A549 treated with AZD9567 at 1 μM for 4 hours (cell line): ENCODE data around the gene LRRC25. TPM values are rescaled to one million over a fixed set of nuclear protein-coding genes. Genes with fewer than 3 reads are reported as not detected.

Experiments
- total RNA-seq: library from RNA; stranded (reverse); fragments of 200-300 nt; extraction: Qiagen RNA extraction; gene quantifications from 5 replicates; pipeline ENCODE4 v1.2.3, GENCODE V29; 2022; ENCODE audit not compliant: insufficient read depth

LRRC25 gene
- total RNA-seq = 0.03 TPM in 1 of 5 replicates, not detected in the others

DNA sequence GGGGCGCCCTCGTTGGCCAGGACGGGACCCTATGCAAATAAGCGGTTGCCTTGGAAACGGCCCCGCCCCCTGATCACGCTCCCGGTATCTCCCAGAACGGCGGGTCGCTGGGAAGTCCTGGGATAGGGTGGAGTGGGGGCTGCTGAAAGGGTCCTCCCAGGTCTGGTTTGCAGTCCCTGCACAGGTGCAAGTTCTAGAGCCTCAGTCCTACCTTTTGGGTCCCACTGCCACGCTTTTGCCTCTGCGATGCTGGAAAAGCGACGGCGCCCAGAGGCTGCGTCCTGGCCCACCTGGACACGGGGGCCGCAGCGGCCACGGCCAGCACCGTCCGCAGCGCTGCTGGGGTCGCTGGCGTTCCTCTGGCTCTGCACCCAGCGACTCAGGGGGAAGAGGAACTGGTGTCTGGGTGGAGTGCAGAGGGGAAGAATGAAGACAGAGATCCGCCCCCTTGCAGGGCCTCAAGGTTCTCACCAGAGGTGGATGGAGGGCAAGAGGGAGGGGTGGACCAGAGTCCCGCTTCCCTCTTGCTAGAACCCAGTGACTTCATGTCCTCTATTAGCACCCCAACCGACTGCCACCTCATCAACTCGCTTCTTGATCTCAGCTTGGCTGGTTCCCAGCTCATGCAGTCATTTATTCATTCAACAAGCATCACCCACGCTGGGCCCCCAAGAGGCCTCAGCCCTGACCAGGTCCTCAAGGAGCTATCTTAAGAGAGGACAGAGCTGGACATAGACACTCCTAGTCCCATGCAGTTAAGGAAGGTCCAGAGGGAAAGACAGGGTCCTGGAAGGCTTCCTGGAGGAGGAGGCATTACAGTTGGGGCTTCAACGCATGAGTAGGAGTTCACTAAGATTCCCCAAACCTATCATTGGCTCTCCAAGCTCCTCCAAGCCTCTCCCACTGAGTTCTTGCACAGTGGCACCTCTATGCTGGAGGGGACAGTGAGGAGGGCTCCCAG, at the start of gene LRRC25:
Gene LRRC25, minus strand, starts transcription at position 381 of the 961 bp plus-strand sequence. CDS start 659 bp downstream, outside the sequence.

DNA sequence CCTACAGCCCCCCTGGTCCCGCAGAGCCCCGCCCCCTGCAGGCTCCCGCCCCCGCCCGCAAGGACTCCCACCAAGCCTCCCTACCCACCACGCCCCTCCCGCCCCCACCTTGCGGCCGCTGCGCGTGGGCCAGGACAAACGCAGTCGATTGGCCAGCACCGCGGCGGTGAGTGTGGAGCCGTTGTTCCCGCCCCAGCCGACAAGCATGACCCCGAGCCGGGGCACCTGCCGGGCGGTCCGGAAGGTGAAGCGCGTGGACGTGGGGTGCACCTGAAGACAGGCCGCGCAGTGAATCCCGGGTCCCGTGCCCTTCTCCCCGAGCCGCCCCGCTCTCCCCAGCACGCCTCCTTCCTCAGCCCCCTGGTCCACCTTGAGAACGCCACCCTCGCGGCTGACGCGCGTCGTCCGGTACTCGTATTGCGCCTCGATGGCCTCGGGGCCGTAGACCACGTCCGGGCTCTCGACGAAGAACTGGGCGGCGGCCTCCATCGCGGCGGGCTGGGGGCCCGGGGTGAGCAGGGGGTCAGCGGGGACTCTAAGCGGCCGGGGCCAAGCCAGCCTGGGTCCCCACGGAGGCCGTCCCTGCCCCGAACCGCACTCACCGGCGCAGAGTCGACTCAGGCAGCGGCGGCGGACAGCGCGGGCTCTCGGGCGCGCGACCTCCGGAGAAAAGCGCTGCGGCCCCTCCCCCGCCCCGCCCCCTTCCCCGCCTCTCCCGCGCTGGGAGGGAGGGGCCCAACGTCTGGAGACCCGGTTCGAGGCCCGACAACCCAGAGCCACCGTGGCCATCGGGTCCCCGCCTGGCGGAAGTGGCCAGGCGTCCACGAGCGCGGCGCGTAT, 40.3 kb upstream of the LRRC25 start, which contains the start of gene ISYNA1:
Gene ISYNA1, minus strand, starts transcription at position 643 of the 840 bp plus-strand sequence. Its CDS starts 154 bp downstream, at position 489.

DNA sequence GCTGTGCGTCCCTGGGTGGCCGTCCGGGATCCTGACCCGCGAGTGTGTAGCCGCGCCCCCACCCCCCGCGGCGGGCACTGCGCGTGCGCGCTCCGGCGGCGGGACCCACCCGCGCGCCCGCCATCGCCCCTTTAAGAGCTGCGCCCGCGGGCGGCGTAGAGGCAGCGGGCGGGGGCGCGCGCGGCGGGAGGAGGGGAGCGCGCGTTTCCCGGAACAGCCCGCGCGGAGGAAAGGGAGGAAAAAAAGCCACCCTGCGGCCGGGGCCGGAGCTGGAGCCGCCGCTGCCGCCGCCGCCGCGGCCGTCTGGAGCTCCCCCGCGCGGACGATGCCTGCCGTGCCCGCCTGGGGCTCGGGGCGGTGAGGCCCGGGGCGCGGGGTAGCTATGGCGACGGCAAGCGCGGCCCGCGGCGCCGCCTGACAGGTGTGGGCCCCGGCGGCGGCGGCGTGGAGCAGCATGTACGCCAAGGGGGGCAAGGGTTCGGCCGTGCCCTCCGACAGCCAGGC, 21.8 kb upstream of the LRRC25 start, which contains the start of gene SSBP4:
Gene SSBP4, plus strand, starts transcription at position 204 of the 504 bp plus-strand sequence. Its CDS starts 251 bp downstream, at position 455.

GRCh38 chr19:18385675-18386542, 11.5 kb downstream of the LRRC25 start, which contains the start of gene GDF15:
GDF15 (plus strand) TSS chr19:18386158; CDS start chr19:18386190, 32 bp downstream.

Other genes starting within 250 kb of the LRRC25 start
- gene PIK3R2, start 244.5 kb downstream of the LRRC25 start, total RNA-seq = 9.9 to 15.0 TPM (median 12.4 TPM) in 5 replicates
- 13.6 to 22.2 TPM (median 15.9 TPM) in 5 replicates for gene IFI30, start 223.8 kb downstream of the LRRC25 start, total RNA-seq
- 9.5 to 14.8 TPM (median 12.7 TPM) in 5 replicates for gene MPV17L2, start 204.4 kb downstream of the LRRC25 start, total RNA-seq
- gene RAB3A, start 193.6 kb downstream of the LRRC25 start, total RNA-seq = 0.71 to 0.99 TPM (median 0.79 TPM) in 4 of 5 replicates, not detected in the other
- gene PDE4C, start 171.2 kb downstream of the LRRC25 start, total RNA-seq = 0.05 to 0.48 TPM (median 0.16 TPM) in 4 of 5 replicates, not detected in the other
- 0.38 to 0.58 TPM (median 0.44 TPM) in 4 of 5 replicates, not detected in the other for gene IQCN, start 123.2 kb downstream of the LRRC25 start, total RNA-seq
- gene JUND, start 116.0 kb downstream of the LRRC25 start, total RNA-seq = 32.5 to 55.4 TPM (median 47.0 TPM) in 5 replicates
- gene LSM4, start 74.5 kb downstream of the LRRC25 start, total RNA-seq = 195 to 241 TPM (median 232 TPM) in 5 replicates
- 1.6 to 2.9 TPM (median 1.9 TPM) in 5 replicates for gene PGPEP1, start 57.0 kb downstream of the LRRC25 start, total RNA-seq
- 17.5 to 29.7 TPM (median 21.4 TPM) in 5 replicates for gene GDF15, start 11.5 kb downstream of the LRRC25 start, total RNA-seq
- gene SSBP4, start 21.8 kb upstream of the LRRC25 start, total RNA-seq = 46.0 to 50.4 TPM (median 49.2 TPM) in 5 replicates
- gene ISYNA1, start 40.5 kb upstream of the LRRC25 start, total RNA-seq = 26.9 to 45.1 TPM (median 44.5 TPM) in 5 replicates
- gene ELL, start 124.4 kb upstream of the LRRC25 start, total RNA-seq = 3.5 to 5.9 TPM (median 5.2 TPM) in 5 replicates
- gene FKBP8, start 146.0 kb upstream of the LRRC25 start, total RNA-seq = 110 to 150 TPM (median 146 TPM) in 5 replicates
- gene KXD1, start 160.2 kb upstream of the LRRC25 start, total RNA-seq = 89.9 to 108 TPM (median 98.8 TPM) in 5 replicates
- 1,038 to 1,235 TPM (median 1,207 TPM) in 5 replicates for gene UBA52, start 174.2 kb upstream of the LRRC25 start, total RNA-seq
- 20.8 to 63.5 TPM (median 56.7 TPM) in 5 replicates for gene REX1BD, start 191.2 kb upstream of the LRRC25 start, total RNA-seq
- gene CRLF1, start 209.2 kb upstream of the LRRC25 start, total RNA-seq = 1.9 to 7.8 TPM (median 7.0 TPM) in 5 replicates
- gene TMEM59L, start 215.2 kb upstream of the LRRC25 start, total RNA-seq = 5.7 to 15.3 TPM (median 5.8 TPM) in 5 replicates
- 3.6 to 4.6 TPM (median 4.0 TPM) in 5 replicates for gene KLHL26, start 239.4 kb upstream of the LRRC25 start, total RNA-seq